ENCODE measurements around the gene RAB11FIP4.

DNA sequence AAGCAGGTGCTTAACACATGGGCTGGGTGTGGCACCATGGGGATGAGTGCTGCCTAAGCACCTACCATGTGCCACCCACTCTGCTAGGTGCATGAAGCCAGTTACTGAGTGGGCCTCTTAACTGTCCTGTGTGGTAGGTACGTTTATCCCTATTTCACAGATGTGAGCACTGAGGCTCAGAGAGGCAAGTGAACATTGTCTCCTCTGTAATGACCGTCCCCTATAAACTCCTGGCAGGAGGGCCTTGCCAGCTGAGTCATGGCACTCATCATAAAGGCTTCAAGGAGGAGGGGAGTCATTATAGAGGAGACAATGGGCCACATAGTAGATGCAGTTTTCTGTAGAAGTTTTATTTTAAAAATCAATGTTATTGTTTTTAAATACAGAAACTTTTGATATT, 79.1 kb downstream of the RAB11FIP4 start:
- TF ChIP-seq, protein P1, sequence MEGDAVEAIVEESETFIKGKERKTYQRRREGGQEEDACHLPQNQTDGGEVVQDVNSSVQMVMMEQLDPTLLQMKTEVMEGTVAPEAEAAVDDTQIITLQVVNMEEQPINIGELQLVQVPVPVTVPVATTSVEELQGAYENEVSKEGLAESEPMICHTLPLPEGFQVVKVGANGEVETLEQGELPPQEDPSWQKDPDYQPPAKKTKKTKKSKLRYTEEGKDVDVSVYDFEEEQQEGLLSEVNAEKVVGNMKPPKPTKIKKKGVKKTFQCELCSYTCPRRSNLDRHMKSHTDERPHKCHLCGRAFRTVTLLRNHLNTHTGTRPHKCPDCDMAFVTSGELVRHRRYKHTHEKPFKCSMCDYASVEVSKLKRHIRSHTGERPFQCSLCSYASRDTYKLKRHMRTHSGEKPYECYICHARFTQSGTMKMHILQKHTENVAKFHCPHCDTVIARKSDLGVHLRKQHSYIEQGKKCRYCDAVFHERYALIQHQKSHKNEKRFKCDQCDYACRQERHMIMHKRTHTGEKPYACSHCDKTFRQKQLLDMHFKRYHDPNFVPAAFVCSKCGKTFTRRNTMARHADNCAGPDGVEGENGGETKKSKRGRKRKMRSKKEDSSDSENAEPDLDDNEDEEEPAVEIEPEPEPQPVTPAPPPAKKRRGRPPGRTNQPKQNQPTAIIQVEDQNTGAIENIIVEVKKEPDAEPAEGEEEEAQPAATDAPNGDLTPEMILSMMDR (IDR thresholded peaks at IDR 0.05; ENCODE audit: borderline replicate concordance, extremely low read depth, low read length, poor library complexity, severe bottlenecking): no peak
- TF ChIP-seq EZH2 (IDR thresholded peaks at IDR 0.05; ENCODE audit: borderline replicate concordance, low read depth, low read length, severe bottlenecking): no peak
